Activated CD4-positive, alpha-beta T cell treated with anti-CD3 and anti-CD28 coated beads for 48 hours (primary cell): Measurements from ENCODE around the gene SCYGR3.
A peak's percentile ranks its signal among the peaks of the same experiment; 100 is the strongest.
"Not testable (repeated sequence)": the region's sequence is repeated elsewhere in the genome, so short reads cannot be mapped to it uniquely, and the experiment has no call there.

Experiments
- DNase-seq: peaks from one replicate; pipeline ENCODE4 v3.0.0-alpha.2; 2020

Gene SCYGR3

DNA sequence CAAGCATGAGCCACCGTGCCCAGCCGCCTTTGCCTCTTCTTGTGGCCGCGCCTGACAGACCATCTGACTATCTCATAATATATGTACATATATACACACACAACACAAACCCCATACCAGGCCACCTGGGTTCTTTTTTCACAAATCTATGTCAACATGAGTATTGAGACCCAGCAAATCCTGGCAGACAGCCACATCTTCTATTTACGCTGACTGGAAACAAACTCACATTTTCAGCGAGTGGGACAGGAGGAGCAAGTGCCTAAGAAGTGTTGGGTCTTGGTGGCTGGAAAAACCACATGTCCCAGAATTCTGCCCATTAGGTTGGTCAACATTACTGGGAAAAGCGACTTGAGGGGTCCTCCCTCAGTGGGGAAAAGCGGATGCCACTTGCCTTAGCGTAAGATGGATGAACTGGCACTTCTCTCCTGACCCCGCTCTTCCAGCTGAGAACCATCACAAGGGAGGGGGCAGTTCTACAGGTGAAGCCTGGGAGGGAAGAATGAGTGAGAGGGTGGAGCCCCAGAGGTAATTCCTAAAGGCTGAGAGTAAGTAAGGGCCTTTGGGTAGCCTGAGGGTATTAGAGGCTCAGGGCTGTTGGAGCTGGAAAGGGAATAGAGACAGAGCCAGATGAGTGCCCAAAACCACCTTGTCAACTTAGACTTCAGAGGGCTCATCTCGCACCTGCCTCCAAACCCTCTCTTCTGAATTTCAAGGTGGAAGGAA is 1.9 kb downstream of the SCYGR3 start:
- DNase-seq = no peak

DNA sequence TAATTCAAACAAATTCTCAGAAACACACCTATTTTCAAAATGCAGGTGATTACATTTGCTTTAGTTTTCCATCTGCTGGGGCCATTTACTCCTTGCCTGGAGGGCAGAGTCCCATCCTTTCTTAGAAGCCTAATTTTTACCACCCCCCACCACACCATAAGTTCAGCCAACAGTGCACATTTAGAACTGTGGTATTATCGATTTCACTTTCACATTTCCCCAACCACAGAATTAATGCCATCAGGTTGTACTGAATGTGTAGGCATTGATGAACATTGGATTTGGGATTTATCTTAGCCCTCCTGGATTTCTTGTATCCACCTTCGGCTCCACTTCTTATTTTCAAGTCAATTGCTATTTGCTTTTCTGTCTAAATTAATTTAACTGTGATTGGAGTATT is 4.5 kb downstream of the SCYGR3 start:
- no peak for DNase-seq

GRCh38 chr2:227608561-227609338 is 5.9 kb downstream of the SCYGR3 start:
- peak; percentile 8 for DNase-seq

DNA sequence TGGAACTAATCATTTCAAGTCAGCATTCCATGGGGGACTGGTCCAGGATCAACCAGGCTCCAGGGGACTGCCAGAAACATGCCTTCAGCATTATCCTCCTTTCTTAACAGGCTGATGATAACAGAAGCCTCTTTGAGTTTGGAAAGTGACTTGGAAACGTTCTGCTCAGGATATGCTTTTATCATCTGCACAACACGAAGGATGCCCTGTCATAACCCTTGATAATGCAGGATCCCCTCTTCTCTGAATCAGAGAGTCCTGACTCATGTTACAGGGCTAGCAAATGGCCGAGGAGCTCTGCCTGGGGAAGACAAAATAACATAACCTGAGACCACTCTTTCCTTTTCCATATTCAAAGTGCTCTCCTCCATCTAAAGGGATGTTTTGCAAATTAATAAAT is 6.7 kb downstream of the SCYGR3 start:
- DNase-seq = no peak

- DNase-seq = no peak
These were observed 8.2 kb downstream of the SCYGR3 start for GRCh38 chr2:227606476-227606875.

- DNase-seq = no peak
These were observed 12.3 kb downstream of the SCYGR3 start for GRCh38 chr2:227602358-227602757.

GRCh38 chr2:227598835-227599503 is 15.7 kb downstream of the SCYGR3 start, which contains the start of gene SCYGR2:
Gene SCYGR2 (plus strand): TSS chr2:227598893. CDS start chr2:227598893, 0 bp downstream.
- DNase-seq = not testable (repeated sequence)

DNA sequence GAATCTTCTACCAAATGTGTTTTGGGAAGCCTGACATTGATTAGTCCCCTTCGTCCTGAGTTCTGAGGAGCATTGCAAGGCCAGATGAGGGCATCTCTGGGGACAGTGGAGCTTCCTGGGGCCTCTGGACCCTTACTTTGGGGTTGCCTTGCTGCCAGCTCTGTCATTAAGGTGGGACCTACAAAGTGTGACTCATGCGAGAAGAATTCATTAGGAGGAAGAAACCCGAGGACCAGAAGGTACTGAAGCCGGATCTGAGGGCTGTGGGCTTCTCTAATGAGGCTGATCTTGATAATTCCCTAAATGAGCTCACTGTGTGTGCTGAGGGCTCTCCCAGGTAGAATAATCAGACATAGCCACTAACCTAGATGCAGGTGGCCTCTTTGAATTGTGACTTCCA is 16.6 kb downstream of the SCYGR3 start:
- DNase-seq = no peak

DNA sequence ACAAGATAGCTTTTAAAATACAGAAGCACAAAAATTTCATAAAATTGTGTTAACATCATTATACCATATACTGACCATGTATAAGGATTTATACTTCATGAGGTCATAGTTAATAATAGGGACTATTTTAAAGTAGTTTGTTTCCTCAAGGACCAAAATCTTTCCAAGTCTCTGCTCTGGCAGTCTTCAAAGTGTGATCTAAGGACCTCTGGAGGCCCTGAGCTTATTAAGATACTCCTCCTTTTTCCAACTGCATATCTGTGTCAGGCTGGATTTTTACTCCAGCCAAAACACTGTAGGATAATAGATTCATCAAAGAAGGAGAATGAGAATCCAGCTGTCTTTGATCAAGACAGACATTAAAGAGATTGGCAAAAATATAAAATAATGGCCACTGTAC is 17.6 kb downstream of the SCYGR3 start:
- DNase-seq = no peak

DNA sequence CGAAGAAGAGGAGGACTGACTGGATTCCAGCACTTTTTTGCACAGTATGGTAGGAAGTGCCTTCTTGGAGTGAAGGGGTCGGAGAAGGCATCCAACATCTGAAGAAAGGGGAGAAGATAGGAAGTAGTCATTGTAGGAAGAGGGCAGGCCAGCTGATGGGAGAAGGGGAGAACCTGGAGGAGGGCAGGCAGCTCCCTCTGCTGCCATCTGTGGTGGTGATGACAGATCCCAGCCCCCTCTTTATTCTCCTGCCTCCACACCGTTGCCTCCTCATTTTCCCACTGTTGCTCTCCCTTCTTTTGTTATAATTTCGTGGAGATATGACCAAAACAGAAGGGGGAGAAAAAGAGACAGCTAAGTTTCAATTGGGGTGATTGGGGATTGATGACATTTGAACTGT is 18.8 kb downstream of the SCYGR3 start:
- DNase-seq = no peak

DNA sequence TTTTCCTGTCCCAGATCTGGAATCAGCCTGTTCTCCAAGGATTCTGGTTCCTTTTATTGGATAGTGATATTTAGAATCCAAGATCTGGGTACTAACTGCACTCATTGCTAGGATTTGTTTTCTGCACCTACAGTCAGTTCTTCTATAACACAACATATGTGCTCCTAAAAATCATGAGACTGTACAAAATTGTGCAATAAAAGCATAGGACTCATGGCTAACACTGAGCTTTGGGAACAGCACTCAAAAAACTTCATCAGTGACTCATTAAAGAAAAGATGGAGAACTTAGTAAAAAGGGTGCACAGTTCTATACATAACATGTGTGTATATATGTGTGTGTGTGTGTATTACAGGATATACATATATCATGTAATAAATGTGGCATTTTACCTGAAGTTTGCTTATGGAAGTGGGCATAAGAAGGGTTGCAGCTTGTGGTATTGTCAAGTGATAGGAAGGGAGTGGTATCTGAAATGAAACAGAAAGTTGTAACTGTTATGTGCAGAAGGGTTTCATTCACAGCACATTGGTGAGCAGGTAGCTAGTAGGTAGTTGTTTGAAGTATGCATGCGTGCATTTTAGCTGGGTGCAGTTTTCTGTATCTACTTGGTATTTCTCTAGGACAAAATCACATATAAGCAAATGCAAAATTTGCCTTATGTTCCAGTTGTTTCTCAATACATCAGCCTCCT is 21.8 kb downstream of the SCYGR3 start:
- no peak for DNase-seq

GRCh38 chr2:227582369-227582768 is 32.3 kb downstream of the SCYGR3 start:
- no peak for DNase-seq

GRCh38 chr2:227579791-227580190 is 34.8 kb downstream of the SCYGR3 start:
- DNase-seq = no peak

DNA sequence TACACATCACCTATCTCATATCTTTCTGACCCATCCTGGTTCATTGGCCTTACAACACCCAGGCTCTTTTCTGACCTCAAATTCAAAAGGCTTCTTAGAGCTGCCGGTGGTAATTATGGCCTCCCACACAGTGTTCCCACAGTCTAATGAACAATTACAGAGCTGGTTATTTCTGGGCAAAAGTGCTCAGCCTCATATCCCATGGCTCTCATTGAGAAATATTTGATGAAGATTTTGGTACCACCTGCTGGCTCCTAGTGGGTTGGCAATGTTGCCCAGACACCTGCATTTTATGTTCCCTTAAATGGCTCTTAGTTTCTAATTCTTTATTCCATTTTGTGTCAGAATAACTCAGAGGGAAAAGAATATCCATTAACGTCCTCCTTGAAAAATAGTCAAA is 36.0 kb downstream of the SCYGR3 start:
- no peak for DNase-seq

- no peak for DNase-seq
These were observed 37.1 kb downstream of the SCYGR3 start for GRCh38 chr2:227577555-227577954.

DNA sequence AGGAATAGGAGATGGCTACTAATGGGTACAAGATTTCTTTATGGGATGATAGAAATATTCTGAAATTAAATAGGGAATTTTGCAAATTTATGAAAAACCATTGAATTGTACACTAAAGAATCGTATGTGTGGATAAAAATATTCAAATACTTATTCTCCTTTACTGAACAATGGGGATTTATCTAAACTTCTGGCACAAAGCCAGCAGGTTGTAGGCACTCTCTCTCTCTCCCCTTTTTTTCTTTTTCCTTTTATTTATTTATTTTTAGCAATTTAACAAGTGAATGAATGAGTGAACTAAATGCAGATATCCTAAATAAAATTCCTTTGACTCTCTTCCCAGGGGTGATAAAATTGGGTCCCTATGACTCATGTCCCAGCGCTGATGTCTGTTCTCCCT is 37.8 kb downstream of the SCYGR3 start:
- DNase-seq = no peak

- no peak for DNase-seq
These were observed 38.5 kb downstream of the SCYGR3 start for GRCh38 chr2:227576110-227576509.

GRCh38 chr2:227570615-227571014 is 44.0 kb downstream of the SCYGR3 start:
- DNase-seq = no peak

- DNase-seq = no peak
These were observed 45.8 kb downstream of the SCYGR3 start for GRCh38 chr2:227568852-227569169.

DNA sequence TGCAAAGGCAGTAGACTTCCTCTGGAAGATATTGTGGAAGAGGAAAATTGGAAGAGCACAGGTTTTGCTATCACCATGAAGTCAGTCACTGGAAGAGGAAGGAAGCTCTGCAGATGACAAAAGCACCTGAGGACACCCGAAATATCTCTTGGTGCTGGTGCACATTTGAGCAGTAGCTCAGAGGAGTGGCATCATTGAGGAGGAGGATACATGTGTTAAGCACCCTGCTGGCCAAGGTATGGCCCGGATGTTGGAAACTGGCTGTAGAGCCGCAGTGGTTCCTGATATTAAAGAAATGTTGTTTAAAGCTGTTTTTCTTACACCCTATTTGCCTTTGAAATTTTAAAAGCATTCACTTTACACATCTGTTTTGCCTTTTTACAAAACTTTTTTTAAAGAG is 48.6 kb downstream of the SCYGR3 start:
- no peak for DNase-seq

- no peak for DNase-seq
These were observed 49.6 kb downstream of the SCYGR3 start for GRCh38 chr2:227565080-227565479.
